Jurkat, Clone E6-1 (cell line): ENCODE measurements around the gene AMY2B. TPM values are rescaled to one million over a fixed set of nuclear protein-coding genes. Genes with fewer than 3 reads are reported as not detected.
A peak's percentile ranks its signal among the peaks of the same experiment; 100 is the strongest.
"Not testable (repeated sequence)": the region's sequence is repeated elsewhere in the genome, so short reads cannot be mapped to it uniquely, and the experiment has no call there.

Experiments used
- DNase-seq: peaks from one replicate; pipeline ENCODE4 v3.0.0-alpha.2; 2011; ENCODE audit warnings: low read depth, low spot score
- H3K4me3 ChIP-seq: 2 replicates; pipeline ENCODE4 v1.5.1; 2011; ENCODE audit warnings: mild to moderate bottlenecking, low read length, control low read depth, moderate library complexity
- polyA plus RNA-seq: library from polyadenylated mRNA; unstranded; fragments of >200 nt; gene quantifications from one replicate; pipeline ENCODE4 v1.2.1, GENCODE V29; 2012; ENCODE audit warnings: missing spikeins; ENCODE audit not compliant: insufficient read length, insufficient read depth

AMY2B gene
- 4.7 TPM for polyA plus RNA-seq

DNA sequence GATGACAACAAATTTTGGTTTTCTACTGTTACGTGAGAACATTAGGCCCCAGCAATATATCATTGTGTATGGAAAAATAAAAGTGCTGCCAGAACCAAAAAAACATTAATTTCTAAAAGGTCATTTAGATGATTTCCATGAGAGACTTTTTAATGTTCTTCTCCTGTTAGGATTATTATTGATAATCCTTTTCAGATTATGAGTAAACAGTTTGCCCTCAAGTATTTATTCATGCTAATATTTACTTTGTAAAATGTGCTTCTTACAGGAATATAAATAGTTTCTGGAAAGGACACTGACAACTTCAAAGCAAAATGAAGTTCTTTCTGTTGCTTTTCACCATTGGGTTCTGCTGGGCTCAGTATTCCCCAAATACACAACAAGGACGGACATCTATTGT lies at the start of gene AMY2B:
TSS of gene AMY2B (plus strand) at position 301 of the 400 bp plus-strand sequence. CDS start at position 315, 14 bp downstream.
- not testable (repeated sequence) for H3K4me3 ChIP-seq, DNase-seq

DNA sequence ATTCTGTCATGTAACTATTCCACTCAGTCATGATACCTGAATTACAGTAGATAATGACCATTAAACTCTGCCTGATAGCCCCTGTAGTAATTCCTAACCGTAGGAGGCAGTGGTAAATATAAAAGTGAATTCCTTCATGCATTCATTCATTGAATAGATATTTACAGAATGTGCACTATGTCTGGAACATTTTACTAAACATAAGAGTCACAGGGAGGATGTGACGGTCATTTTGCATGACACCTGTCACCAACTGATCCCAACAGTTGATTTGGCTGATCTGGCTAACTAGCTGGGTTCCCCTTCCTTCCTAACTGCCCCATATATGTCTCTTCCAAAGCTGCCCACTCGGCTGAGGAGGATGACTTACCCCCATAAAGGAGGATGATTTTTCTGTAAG lies 48.0 kb upstream of the AMY2B start:
- H3K4me3 ChIP-seq: no peak overlapping the region
- DNase-seq: no peak

DNA sequence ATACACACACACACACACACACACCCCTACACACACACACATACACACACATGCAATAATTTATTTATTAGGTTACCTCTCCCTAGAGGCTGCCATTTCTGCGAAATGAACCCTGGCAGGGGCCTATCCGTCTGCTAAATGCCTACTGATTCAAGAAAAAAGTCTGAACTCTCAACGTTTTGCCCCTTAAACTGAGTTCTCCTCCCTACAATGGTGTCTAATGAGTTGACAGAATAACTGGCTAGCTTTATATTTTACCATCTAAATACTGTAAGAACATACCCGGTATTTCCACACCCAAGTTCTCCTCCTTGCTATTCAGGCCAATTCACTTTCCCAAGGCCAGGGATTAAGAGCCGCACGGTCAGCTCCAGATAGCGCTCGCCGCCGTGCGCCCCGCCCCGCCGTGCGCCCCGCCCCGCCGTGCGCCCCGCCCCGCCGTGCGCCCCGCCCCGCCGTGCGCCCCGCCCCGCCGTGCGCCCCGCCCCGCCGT lies 46.2 kb upstream of the AMY2B start:
- peak overlapping the region; percentile 50 for H3K4me3 ChIP-seq
- DNase-seq: peak; percentile 23

DNA sequence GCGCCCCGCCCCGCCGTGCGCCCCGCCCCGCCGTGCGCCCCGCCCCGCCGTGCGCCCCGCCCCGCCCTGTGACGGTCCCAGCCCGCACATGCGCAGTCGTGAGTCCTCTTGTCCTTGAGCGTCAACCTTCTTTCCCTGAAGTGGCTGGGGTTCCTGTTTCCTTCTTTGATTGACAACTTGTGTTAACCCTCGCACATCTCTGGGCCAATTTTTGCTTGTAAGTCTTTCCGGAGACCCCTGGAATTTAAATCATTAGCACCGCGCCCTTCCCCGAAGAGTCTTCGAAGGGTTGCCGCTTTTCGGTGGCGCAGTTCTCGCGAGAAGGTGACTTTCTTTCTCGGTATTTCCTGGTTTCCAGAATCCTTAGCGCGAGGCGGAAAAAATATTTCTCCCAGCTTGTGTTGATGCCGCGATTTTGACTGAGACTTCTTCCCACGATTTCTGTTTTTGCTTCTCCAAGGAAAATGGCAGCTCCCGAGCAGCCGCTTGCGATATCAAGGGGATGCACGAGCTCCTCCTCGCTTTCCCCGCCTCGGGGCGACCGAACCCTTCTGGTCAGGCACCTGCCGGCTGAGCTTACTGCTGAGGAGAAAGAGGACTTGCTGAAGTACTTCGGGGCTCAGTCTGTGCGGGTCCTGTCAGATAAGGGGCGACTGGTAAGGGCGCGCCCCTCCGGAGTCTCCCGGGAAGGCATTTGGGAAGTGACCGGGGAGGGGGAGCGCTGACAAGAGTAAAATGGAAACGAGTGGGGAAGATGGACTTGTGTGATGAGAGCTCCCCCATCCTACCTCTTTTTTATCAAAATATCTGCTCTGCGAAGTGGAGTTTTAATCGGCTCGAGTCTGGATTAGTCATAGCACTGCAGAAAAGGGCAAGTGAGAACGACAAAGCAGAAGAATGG lies 45.5 kb upstream of the AMY2B start, which contains the start of gene RNPC3:
TSS of gene RNPC3 (plus strand) at position 93 of the 901 bp plus-strand sequence. CDS start at position 465, 372 bp downstream.
- peak; percentile 80 for DNase-seq
- H3K4me3 ChIP-seq: peak within 1 kb of the TSS; percentile 92

DNA sequence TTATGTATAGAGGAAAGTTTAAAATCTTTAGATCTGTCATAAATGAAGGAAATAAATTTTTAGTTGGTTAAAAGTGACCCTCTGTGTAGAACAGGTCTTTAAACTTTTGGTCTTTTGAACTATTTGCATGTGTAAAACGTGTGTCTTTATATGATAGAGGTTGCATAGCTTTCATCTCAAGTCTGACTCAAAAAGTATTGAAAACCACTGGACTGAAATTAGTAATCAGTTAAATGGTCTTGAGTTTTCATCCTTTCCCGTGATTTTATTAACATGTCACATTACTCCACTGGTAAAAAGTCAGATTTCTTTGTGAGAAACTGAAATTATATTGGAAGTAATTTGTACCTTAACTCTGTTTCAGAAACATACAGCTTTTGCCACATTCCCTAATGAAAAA lies 44.1 kb upstream of the AMY2B start:
- no peak overlapping the region for H3K4me3 ChIP-seq
- no peak for DNase-seq

DNA sequence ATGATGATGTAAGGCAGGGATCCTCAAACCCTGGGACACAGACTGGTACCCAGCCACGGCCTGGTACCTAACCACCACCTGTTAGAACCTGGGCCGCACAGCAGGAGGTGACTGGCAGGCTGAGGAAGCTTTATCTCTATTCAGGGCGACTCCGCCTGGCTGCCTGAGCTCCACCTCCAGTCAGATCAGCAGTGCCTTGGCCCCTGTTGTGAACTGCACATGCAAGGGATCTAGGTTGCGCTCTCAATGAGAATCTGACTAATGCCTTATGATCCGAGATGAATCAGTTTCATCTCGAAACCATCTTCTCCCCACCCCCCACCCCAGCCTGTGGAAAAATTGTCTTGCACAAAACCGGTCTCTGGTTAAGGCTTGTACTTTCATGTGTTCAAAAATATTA lies 41.6 kb upstream of the AMY2B start:
- no peak for DNase-seq
- no peak overlapping the region for H3K4me3 ChIP-seq

DNA sequence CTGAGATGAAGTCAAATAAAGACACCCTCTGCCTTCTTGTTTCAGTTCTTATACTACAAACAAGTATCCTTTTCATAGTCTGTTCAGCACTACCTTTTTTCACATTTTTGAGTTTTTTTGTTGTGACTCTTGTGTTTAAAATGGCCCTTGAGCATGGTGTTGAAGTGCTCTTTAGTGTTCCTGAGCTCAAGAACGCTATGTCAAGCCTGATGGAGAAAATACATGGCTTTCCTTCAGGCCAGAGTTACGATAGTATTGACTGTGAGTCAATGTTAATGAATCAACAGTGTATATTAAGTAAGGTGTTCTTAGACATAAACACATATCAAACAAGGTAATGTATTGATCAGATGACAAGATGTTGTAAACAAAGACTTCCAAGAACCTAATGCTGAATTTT lies 33.2 kb upstream of the AMY2B start:
- no peak for DNase-seq
- H3K4me3 ChIP-seq: no peak overlapping the region

DNA sequence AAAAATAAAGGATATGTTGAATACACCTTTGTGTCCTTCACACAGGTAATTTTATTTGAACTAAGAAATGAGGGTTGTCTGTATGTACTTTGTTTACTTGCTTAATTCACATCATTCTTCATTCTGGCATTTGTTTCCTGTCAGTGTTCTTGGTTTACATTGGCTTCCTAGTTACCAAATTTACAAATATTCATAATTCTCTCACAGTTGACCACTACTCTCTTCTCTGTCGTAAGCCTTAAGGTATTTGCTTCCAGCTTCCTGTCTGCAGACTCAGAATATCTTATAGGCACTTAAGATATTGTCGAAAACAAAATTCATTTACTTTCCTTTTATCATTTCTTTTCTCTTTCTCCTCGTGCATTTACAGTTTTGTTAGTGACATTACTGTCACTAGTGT lies 30.0 kb upstream of the AMY2B start:
- no peak overlapping the region for H3K4me3 ChIP-seq
- DNase-seq: no peak

DNA sequence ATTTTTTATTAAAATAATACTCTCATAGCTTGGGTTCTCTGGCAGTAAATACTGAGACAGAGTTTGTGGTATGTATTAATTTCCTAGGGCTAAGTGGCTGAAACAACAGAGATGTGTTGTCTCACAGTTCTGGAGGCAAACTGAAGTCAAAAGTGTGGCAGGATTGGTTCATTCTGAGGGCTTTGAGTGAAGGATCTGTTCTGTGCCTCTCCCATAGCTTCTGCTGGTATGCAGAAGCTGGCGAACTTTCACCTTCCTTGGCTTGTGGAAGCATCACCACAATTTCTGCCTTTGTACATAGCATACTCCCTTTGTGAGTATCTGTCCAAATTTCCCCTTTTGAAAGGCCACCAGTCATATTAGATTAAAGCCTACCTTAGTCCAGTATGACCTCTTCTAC lies 24.9 kb upstream of the AMY2B start:
- no peak overlapping the region for H3K4me3 ChIP-seq
- DNase-seq: no peak

DNA sequence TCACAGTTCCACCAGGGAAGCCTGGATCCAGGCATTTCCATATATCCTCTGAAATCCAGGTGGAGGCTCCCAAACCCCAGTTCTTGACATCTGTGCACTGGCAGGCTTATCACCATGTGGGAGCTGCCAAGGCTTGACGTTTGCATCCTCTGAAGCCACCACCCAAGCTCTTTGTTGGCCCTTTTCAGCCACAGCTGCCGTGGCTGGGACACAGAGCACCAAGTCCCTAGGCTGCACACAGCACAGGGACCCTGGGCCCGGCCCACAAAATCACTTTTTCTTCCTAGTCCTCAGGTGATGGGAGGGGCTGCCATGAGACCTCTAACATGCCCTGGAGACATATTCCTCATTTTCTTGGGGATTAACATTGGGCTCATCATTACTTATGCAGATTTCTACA lies 23.5 kb upstream of the AMY2B start:
- H3K4me3 ChIP-seq: no peak overlapping the region
- DNase-seq: no peak

DNA sequence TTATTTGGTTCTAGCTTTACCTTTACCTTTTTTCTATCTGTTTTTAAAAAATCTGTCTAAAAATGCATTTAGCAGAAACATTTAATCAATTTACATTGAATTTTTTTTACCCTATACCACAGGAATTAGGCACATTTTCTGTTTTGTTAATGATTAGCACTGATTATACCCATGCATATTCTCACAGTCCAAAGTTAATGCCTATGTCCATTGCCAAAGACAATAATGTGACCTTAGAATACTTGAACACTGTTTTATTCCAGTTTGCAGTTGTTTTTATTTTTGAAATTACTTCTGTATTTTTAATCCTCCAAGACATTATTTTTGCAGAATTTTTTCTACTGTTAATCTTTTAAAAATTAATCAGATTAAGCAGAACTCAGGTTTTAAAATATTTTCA lies 11.0 kb upstream of the AMY2B start:
- no peak for DNase-seq
- H3K4me3 ChIP-seq: no peak overlapping the region

DNA sequence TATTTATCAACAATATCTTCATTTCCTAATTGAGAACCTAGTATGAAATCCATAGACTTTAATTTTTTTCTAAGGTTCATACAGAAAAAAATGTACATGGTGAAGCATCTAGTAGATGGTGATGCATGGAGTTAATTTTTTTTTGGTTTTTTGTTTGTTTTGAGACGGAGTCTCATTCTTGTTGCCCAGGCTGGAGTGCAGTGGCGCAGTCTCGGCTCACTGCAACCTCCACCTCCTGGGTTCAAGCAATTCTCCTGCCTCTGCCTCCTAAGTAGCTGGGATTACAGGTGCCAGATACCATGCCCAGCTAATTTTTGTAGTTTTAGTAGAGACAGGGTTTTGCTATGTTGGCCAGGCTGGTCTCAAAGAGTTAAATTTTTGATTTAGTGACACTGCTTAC lies 10.3 kb upstream of the AMY2B start:
- not testable (repeated sequence) for DNase-seq, H3K4me3 ChIP-seq

DNA sequence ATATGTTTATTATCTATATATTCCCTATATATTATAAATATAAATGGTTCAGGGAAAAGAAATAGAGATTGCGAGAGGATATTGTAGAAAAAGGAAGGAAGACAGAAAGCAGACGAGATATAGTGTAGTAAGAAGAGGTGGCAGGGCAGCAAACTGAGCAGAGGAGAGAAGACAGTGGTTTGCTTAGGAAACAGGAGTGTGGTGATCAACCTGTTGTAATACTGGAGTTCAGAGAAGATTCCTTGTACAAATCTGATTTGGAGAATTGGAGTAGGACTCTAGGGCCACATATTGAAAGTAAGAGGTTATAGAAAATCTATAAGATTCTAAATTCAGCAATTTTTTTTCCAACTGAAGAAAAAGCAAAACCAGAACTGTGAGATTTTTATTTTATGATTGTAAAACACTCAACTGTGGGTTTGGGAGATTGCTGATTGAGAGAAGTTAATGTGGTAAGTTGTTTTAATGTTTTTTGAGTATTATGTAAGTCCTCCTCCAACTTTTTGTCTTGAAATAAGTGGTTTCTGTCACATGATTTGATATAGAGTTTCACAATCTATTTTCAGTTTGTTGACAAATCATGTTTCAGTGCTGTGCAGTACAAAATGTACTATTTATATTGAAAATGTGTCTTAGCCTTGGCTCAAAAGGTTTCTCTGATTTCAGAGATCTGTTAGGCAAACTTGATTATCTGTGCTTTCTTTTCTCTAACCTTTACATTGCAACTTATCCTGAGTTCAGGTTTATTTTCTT lies 9.6 kb upstream of the AMY2B start:
- no peak for DNase-seq
- no peak overlapping the region for H3K4me3 ChIP-seq

DNA sequence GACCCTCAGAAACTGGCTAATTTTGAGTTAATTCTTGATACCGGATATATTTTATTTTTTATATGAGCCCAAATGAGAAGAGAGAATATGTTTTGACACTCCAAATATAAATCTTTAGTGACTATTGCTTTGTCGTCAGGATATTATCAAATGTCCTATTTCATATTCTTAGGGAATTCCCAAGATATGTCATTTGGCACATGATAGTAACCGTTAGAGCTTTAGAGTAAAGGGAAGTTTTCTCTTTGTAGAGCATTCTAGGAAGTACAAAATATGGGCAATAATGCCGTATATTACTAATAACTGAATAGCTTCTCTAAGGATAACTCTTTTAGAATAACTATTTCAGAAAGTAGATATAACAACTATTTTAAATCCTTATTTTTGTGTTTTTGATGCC lies 8.3 kb upstream of the AMY2B start:
- DNase-seq: no peak
- no peak overlapping the region for H3K4me3 ChIP-seq

DNA sequence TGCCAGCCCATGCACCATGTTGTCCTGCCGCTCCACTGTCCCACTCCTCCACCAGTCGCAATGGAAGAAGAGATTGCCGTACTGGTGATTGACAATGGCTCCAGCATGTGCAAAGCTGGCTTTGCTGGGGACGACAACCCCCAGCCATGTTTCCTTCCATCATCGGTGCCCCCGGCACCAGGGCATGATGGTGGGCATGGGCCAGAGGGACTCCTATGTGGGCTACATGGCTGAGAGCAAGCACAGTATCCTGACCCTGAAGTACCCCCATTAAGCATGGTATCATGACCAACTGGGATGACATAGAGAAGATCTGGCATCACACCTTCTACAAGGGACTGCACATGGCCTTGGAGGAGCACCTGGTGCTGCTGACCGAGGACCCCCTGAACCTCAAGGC lies 1.9 kb upstream of the AMY2B start:
- H3K4me3 ChIP-seq: no peak overlapping the region
- no peak for DNase-seq

DNA sequence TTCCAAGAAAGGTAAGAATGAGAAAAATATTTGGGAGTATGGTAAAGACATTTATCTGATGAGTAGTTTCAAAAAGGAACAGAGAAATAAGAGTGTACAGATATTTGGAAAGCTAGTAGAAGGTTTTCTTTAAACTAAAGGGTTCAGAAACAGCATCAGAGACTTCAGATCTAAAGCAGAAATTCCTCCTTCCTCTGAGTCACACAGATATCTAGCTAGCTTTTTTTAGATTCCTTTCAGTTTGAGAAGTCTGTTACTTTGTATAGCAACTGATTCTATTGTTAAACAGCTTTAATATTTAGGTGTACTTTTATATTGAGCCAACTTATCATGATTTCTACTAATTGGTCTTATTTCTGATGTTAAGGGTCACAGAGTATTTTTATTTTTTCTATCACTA lies 4.7 kb downstream of the AMY2B start:
- no peak overlapping the region for H3K4me3 ChIP-seq
- DNase-seq: no peak

DNA sequence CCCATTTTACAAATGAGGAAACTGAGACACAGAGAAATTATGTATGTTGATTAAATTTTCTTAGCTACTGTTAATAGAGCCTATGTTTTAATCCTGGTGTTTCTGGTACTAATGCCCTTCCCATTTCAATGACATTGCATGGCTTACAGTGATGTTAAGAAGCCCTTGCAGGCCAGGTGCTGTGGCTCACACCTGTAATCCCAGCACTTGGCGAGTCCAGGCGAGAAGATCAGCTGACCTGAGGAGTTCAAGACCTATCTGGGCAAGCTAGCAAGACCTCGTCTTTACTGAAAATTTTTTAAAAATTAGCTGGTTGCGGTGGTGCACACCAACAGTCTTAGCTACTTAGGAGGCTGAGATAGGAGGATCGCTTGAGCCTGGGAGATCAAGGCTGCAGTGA lies 5.4 kb downstream of the AMY2B start:
- H3K4me3 ChIP-seq, DNase-seq: not testable (repeated sequence)

DNA sequence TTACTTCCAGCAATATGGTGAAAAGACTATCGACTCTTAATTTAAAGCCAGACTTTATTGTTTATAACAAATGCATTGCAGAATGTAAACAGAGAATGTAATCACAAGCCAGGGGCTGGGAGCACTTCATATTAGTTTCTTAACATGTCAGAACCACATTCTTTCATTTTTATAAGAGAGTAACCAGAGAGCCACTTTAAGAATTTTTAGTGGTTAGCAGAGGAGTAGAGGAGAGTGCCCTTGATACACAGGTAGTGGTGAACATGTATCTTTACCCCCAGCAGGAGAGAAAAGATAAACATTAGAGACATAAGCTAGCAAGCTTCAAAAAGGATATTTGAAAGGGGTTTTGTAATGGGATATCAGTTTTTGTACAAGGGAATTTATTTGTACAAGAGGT lies 11.1 kb downstream of the AMY2B start:
- no peak overlapping the region for H3K4me3 ChIP-seq
- no peak for DNase-seq

DNA sequence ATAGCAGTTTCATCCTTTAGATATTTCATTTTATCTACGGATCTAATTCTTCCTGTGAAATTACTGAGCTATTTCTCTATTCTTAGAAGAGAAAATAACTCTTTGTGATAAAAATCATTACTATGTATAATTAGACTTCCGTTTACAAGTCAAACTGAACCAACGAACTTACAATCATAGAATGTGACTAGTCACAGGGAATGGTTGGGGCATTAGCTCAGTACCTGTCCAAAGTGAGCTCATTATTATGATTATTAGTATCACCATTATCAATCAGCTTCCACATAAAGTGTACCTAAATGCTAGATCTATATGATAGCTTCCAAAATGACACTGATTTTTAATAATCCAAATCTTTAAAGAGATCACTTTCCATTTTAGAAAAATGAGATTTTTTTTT lies 12.5 kb downstream of the AMY2B start:
- DNase-seq: no peak
- no peak overlapping the region for H3K4me3 ChIP-seq

DNA sequence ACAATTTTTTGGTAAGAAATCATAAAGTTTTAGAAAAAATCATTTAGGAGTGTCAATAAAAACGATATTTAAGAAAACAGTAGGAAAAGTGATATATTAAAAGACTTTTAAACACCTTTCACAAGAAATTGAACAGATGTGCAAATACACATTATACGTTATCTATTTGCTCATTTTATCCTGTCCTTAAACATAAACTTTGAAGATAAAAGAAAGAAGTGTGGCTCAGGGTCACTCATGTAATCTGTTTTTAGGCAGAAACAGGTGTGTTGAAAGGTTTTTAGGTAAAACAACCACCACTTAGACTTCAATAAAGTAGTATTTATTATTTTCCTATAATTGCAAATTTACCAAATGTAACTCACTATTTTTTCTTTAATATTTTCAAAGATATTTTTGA lies 13.1 kb downstream of the AMY2B start:
- no peak overlapping the region for H3K4me3 ChIP-seq
- no peak for DNase-seq
